NCI-H526 treated with DMSO at 0.1 percent for 48 hours (cell line): ENCODE results near the gene COL8A1.

Experiments
- DNase-seq: peaks from one replicate; lab custom pipeline; 2025; lab: John Stamatoyannopoulos, UW

The COL8A1 gene

GRCh38 chr3:99845999-99846398 lies 207.6 kb downstream of the COL8A1 start:
- DNase-seq: no peak

- DNase-seq: no peak
Measured at GRCh38 chr3:99846477-99847160, 208.2 kb downstream of the COL8A1 start.

- DNase-seq: no peak
Measured at GRCh38 chr3:99848433-99848832, 210.0 kb downstream of the COL8A1 start.
